T-helper 2 cell treated with Interferon-gamma antibody and Interleukin-4, amounts not matched to agents 5 μg/mL and 100 μg/mL, for 36 hours (primary cell): ENCODE results near the gene MYOZ1.

ENCODE experiments used
- DNase-seq: peaks from one replicate; pipeline ENCODE4 v3.0.0; 2021; ENCODE audit warnings: low spot score
- H3K27ac Mint-ChIP-seq: one replicate; pipeline ENCODE4 v1.8.0; 2021; ENCODE audit warnings: mild to moderate bottlenecking, mixed read lengths
- H3K27me3 Mint-ChIP-seq: one replicate; pipeline ENCODE4 v1.8.0; 2021; ENCODE audit warnings: low read depth, mixed read lengths
- H3K36me3 Mint-ChIP-seq: one replicate; pipeline ENCODE4 v1.8.0; 2021; ENCODE audit warnings: low read depth, mixed read lengths
- H3K4me1 Mint-ChIP-seq: one replicate; pipeline ENCODE4 v1.8.0; 2021; ENCODE audit warnings: low read depth, mixed read lengths
- H3K4me3 Mint-ChIP-seq: one replicate; pipeline ENCODE4 v1.8.0; 2022; ENCODE audit warnings: mild to moderate bottlenecking, moderate library complexity, mixed read lengths
- H3K9me3 Mint-ChIP-seq: one replicate; pipeline ENCODE4 v1.8.0; 2021; ENCODE audit warnings: mixed read lengths

MYOZ1 gene

GRCh38 chr10:73593812-73594211 lies 47.5 kb downstream of the MYOZ1 start:
- H3K9me3 Mint-ChIP-seq, result no peaks in the 10 kb centered on the region
- H3K27ac Mint-ChIP-seq, result no peak overlapping the region
- no peak overlapping the region for H3K4me3 Mint-ChIP-seq
- H3K4me1 Mint-ChIP-seq, result peaks cover 14% of the 10 kb centered on the region
- no peak for DNase-seq
- peaks cover 2% of the 10 kb centered on the region for H3K27me3 Mint-ChIP-seq
- H3K36me3 Mint-ChIP-seq, result no peaks in the 10 kb centered on the region

- no peak overlapping the region for H3K27ac Mint-ChIP-seq
- no peak overlapping the region for H3K4me3 Mint-ChIP-seq
- no peaks in the 10 kb centered on the region for H3K36me3 Mint-ChIP-seq
- no peaks in the 10 kb centered on the region for H3K9me3 Mint-ChIP-seq
- H3K27me3 Mint-ChIP-seq, result peaks cover 6% of the 10 kb centered on the region
- H3K4me1 Mint-ChIP-seq, result peaks cover 14% of the 10 kb centered on the region
- no peak for DNase-seq
These were observed 48.2 kb downstream of the MYOZ1 start for GRCh38 chr10:73593110-73593509.

- Mint-ChIP-seq H3K9me3 (no peaks in the 10 kb centered on the region), H3K4me3 (peak overlapping the region; percentile 76), H3K4me1 (peaks cover 14% of the 10 kb centered on the region), H3K27me3 (peaks cover 6% of the 10 kb centered on the region), H3K27ac (no peak overlapping the region), H3K36me3 (no peaks in the 10 kb centered on the region)
- DNase-seq, result no peak
These were observed 49.2 kb downstream of the MYOZ1 start for GRCh38 chr10:73591935-73592699.

GRCh38 chr10:73590881-73591799 lies 50.1 kb downstream of the MYOZ1 start, which contains the start of gene USP54:
TSS of gene USP54 (minus strand) at chr10:73591342. CDS start at chr10:73575658, 15,684 bp downstream.
- Mint-ChIP-seq H3K4me3 (peak within 1 kb of the TSS; percentile 76), H3K27ac (peak within 1 kb of the TSS; percentile 64), H3K4me1 (peaks cover 14% of the 10 kb centered on the region), H3K9me3 (no peaks in the 10 kb centered on the region), H3K36me3 (no peaks in the 10 kb centered on the region), H3K27me3 (peaks cover 6% of the 10 kb centered on the region)
- DNase-seq, result no peak

- no peak for DNase-seq
- Mint-ChIP-seq H3K27ac (no peak overlapping the region), H3K36me3 (no peaks in the 10 kb centered on the region), H3K27me3 (peaks cover 6% of the 10 kb centered on the region), H3K9me3 (no peaks in the 10 kb centered on the region), H3K4me3 (no peak overlapping the region), H3K4me1 (peaks cover 14% of the 10 kb centered on the region)
These were observed 51.6 kb downstream of the MYOZ1 start for GRCh38 chr10:73589563-73590126.

GRCh38 chr10:73588656-73589055 lies 52.6 kb downstream of the MYOZ1 start:
- peaks cover 14% of the 10 kb centered on the region for H3K4me1 Mint-ChIP-seq
- no peak overlapping the region for H3K27ac Mint-ChIP-seq
- no peak for DNase-seq
- no peaks in the 10 kb centered on the region for H3K9me3 Mint-ChIP-seq
- peaks cover 6% of the 10 kb centered on the region for H3K27me3 Mint-ChIP-seq
- no peak overlapping the region for H3K4me3 Mint-ChIP-seq
- H3K36me3 Mint-ChIP-seq, result no peaks in the 10 kb centered on the region

GRCh38 chr10:73586583-73586984 lies 54.7 kb downstream of the MYOZ1 start:
- no peaks in the 10 kb centered on the region for H3K36me3 Mint-ChIP-seq
- H3K4me3 Mint-ChIP-seq, result no peak overlapping the region
- H3K9me3 Mint-ChIP-seq, result no peaks in the 10 kb centered on the region
- H3K27me3 Mint-ChIP-seq, result peaks cover 8% of the 10 kb centered on the region
- peaks cover 8% of the 10 kb centered on the region for H3K4me1 Mint-ChIP-seq
- H3K27ac Mint-ChIP-seq, result no peak overlapping the region
- no peak for DNase-seq

- Mint-ChIP-seq H3K36me3 (no peaks in the 10 kb centered on the region), H3K4me1 (peaks cover 2% of the 10 kb centered on the region), H3K9me3 (no peaks in the 10 kb centered on the region), H3K27me3 (peaks cover 6% of the 10 kb centered on the region), H3K4me3 (no peak overlapping the region), H3K27ac (no peak overlapping the region)
- no peak for DNase-seq
These were observed 55.9 kb downstream of the MYOZ1 start for GRCh38 chr10:73585327-73585726.

GRCh38 chr10:73584737-73585136 lies 56.5 kb downstream of the MYOZ1 start:
- Mint-ChIP-seq H3K9me3 (no peaks in the 10 kb centered on the region), H3K27ac (no peak overlapping the region), H3K4me3 (no peak overlapping the region), H3K4me1 (peaks cover 2% of the 10 kb centered on the region), H3K36me3 (no peaks in the 10 kb centered on the region), H3K27me3 (peaks cover 6% of the 10 kb centered on the region)
- DNase-seq, result no peak

- no peak for DNase-seq
- no peaks in the 10 kb centered on the region for H3K9me3 Mint-ChIP-seq
- no peaks in the 10 kb centered on the region for H3K4me1 Mint-ChIP-seq
- no peaks in the 10 kb centered on the region for H3K36me3 Mint-ChIP-seq
- no peak overlapping the region for H3K4me3 Mint-ChIP-seq
- H3K27me3 Mint-ChIP-seq, result peaks cover 7% of the 10 kb centered on the region
- no peak overlapping the region for H3K27ac Mint-ChIP-seq
These were observed 59.4 kb downstream of the MYOZ1 start for GRCh38 chr10:73581918-73582317.
